IMR-90 (cell line): ENCODE data around the gene TENM3.

Source experiments
- CEBPB ChIP-seq: IDR thresholded peaks from 2 replicates; pipeline ENCODE4 v1.6.1; 2012; ENCODE audit warnings: low read depth, low read length, improper control_type of control experiment
- CTCF ChIP-seq: conservative IDR thresholded peaks from 2 replicates; pipeline ENCODE4 v1.5.1; 2012; ENCODE audit warnings: mild to moderate bottlenecking, low read depth, low read length, improper control_type of control experiment
- MXI1 ChIP-seq: IDR thresholded peaks from 2 replicates; pipeline ENCODE4 v1.6.1; 2012; ENCODE audit warnings: low read depth, mild to moderate bottlenecking, low read length, moderate library complexity, borderline replicate concordance
- POLR2A ChIP-seq: IDR thresholded peaks from 2 replicates; pipeline ENCODE4 v1.6.1; 2012; ENCODE audit warnings: mild to moderate bottlenecking, low read depth, low read length

DNA sequence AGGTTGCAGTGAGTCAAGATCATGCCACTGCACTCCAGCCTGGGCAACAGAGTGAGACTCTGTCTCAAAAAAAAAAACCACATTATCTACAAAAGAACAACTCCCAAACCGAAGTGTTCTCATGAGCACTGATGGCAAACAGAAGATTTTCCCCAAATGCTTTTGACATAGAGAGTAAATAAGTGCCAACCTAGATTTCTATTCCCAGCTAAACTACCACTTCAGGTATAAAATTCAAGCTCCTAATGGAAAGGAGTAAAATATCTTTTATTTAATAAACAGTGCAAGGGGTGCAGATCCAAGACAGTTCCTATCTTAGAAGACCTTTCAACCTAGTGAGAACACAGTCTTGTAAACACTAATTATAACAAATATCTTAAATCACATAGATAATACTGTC is 170.3 kb downstream of the TENM3 start:
- no peak for TF ChIP-seq CEBPB
- TF ChIP-seq CTCF: no peak
- no peak for TF ChIP-seq POLR2A
- no peak for TF ChIP-seq MXI1
